Astrocyte (in vitro differentiated cells and primary cell): ENCODE data around the gene GATB.

Experiments
- CTCF ChIP-seq: IDR thresholded peaks from 2 replicates; pipeline ENCODE4 v1.5.1; 2011; ENCODE audit warnings: low read depth, mild to moderate bottlenecking, inconsistent platforms, low read length, moderate library complexity; ENCODE audit not compliant: insufficient read depth
- EZH2 ChIP-seq: IDR thresholded peaks from 2 replicates; pipeline ENCODE4 v1.6.1; 2012; ENCODE audit warnings: mild to moderate bottlenecking, low read length, inconsistent platforms; ENCODE audit not compliant: insufficient read depth

- TF ChIP-seq CTCF = no peak
- TF ChIP-seq EZH2 = no peak
Observed at GRCh38 chr4:151798678-151799416, 38.0 kb upstream of the GATB start.
